Posterior cingulate gyrus (tissue), 11 donors: ENCODE results near the gene MEDAG.
A peak's percentile ranks its signal among the peaks of the same experiment; 100 is the strongest.

ENCODE experiments used
- DNase-seq, 10 donors: peaks; one replicate each; pipeline versions ENCODE4 v3.0.0 to v3.0.0-alpha.2; 2020 to 2021; ENCODE audit warnings: mixed read lengths in 3 of 10
- intact Hi-C: fragments of 100-400 bp; cut with DNase I; formaldehyde crosslinking; loops from one replicate; pipeline ENCODE4 v1.15.1; 2023

MEDAG gene

DNA sequence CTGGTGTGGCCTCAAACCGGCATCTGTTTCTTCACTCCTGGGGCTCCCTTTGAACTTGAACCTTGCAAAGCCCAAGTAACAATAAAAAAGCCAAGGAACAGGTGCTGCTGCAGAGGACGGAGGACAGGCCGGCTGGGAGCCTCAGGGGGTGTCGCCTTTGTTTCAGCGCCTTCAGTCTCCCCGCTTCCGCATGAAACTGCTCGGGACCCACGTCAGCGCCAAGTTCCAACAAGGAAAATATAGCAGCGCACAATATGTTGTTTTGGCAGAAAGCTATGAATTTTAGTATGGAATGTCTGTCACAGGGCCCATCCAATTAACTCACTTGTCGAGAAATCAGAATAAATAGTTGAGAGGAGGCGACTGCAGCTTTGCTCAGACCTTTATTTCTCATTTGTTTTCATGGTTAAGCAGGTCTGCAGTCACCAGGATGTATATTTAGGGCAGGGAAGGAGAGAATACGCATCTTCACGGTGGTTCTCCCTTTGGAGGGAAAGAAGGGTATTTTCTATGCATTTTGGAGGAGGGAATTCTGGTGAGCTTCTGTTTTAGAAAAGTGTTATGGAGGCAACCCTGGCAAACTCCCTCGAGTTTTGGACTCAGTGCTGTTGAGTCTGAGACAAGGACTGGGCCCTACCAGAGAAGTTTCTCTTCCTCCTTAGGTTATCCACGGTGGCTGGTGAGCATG, 34.3 kb upstream of the MEDAG start:
- DNase-seq, result peak in 6 of 10 donors; percentile 28 to 88 (median 64)
- intact Hi-C loops, result no loop called here

- intact Hi-C loops, result no loop called here
- DNase-seq, result peak in 1 of 10 donors; percentile 72
Measured at GRCh38 chr13:30872276-30872594, 33.8 kb upstream of the MEDAG start.

GRCh38 chr13:30872685-30873461, 33.2 kb upstream of the MEDAG start:
- DNase-seq, result peak in 6 of 10 donors; percentile 34 to 89 (median 57)
- intact Hi-C loops, result no loop called here

GRCh38 chr13:30873499-30873898, 32.6 kb upstream of the MEDAG start:
- intact Hi-C loops, result no loop called here

GRCh38 chr13:30874111-30874510, 32.0 kb upstream of the MEDAG start:
- intact Hi-C loops, result no loop called here
- DNase-seq, result no peak

More at GRCh38 chr13:30873499-30873898, 32.6 kb upstream of the MEDAG start:
- no peak for DNase-seq

- no peak for DNase-seq
- intact Hi-C loops, result no loop called here
Measured at GRCh38 chr13:30874561-30874960, 31.5 kb upstream of the MEDAG start.

DNA sequence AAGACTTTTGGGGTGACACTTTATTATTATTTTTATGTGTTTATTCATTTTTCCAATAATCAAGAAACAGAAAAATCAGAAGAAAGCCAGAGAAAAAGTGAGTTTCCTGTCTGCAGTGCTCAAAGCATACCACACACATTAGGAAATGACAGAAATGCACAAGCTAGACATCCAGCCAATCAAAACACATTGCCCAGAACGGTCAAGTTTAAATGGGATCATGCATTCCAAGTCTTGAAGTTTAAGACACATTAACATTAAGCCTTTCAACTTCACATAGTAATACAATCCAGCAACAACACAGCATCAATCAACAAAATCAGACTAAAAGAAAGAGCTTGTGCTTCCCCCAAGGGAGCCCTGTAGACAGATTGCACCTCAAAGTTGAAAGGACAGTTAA, 28.7 kb upstream of the MEDAG start:
- intact Hi-C loops, result no loop called here
- no peak for DNase-seq

- intact Hi-C loops, result no loop called here
- no peak for DNase-seq
Measured at GRCh38 chr13:30880151-30880855, 25.8 kb upstream of the MEDAG start.

DNA sequence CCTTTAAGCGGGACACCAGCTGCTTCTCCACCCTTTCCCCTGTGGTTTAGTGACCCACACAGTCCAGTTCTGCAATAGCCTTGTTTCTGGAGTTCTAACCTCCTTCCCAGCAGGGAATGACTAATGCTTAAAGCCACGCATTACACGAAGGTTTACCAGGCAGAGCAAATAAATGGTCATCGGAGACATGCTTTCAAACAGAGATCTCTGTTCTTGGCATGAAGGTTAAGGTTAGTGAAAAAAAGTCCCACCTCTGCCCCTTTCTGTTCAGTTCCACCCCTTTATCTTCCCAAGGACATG, 25.3 kb upstream of the MEDAG start:
- intact Hi-C loops, result no loop called here
- DNase-seq, result no peak

DNA sequence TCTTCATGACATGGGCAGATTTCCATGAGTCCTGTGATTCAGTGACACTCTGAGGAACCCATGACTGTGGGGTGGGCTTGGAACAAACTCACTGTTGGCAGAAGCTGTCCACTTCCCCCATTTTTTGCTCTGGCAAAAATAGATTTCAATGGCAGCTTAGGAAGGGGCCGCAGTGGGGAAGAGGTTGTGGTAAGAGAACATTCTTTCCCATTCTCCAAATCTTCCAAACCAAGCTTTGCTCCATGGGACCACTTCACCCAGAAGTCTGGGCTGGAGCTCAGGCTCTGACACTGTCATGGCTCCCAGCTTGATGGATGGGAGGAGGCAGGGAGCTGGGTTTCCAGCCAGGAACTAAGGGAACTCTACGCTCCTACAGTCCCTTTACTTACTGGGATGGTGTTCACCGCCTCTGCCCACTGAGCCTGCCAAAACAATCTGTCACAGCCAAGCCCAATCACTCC, 24.9 kb upstream of the MEDAG start:
- intact Hi-C loops, result no loop called here
- DNase-seq, result peak in 3 of 10 donors; percentile 33 to 86 (median 75)

DNA sequence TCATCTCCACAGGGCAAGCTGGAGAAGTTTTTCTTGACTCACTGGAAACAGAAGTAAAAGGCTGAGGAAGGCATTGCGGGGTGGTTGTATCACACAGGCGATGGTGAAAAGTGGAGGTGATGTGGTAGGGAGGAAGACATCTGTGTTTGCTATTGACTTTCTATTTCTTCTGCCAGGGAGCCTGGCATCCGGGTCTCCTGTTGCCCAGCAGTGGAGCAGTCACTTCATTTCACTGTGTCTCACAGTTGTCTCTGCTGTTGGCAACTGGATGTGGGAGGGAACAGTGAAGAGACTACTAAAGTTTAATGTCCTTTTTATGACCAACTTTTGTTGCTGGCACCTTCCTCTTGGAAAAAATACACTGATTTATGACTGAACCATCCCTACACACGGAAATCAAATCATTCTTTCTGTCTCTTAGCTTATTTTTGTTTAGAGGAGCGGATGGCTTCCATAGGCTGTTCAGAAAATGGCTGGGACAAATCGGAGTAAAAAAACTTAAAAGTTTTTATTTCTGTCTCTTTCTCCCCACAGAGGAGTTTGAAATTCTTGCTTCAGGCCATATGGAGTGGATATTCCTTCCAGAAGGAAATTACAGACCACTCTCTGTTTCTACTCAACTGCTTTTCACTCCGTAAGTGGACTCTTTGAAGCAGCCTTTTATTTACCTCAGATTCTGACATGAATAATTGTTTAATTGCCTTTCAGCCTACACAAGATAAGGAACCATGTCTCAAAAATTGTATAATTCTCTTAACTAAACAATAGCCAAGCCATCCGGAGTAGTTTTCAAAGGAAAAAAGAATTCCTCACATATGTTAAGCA, 23.8 kb upstream of the MEDAG start:
- intact Hi-C loops, result no loop called here
- DNase-seq, result no peak

GRCh38 chr13:30882996-30883766, 22.9 kb upstream of the MEDAG start:
- no peak for DNase-seq
- intact Hi-C loops, result no loop called here

DNA sequence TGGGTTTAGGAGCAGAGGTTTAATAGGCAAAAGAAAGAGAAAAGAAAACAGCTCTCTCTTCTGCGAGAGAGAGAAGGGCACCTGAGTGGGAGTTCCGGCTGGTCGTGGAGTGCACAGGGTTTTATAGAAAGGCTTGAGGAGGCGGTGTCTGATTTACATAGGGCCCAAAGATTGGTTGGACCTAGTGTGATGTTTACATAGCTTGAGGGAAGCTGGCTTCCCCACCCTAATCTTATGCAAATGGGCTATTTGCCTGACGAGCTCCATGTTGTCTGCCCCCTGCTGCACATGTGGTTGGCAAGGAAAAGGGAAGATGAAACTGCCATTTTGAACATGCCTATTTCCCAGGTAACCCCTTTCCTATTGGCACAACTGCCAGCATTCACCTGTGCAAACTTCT, 21.5 kb upstream of the MEDAG start:
- intact Hi-C loops, result no loop called here

DNA sequence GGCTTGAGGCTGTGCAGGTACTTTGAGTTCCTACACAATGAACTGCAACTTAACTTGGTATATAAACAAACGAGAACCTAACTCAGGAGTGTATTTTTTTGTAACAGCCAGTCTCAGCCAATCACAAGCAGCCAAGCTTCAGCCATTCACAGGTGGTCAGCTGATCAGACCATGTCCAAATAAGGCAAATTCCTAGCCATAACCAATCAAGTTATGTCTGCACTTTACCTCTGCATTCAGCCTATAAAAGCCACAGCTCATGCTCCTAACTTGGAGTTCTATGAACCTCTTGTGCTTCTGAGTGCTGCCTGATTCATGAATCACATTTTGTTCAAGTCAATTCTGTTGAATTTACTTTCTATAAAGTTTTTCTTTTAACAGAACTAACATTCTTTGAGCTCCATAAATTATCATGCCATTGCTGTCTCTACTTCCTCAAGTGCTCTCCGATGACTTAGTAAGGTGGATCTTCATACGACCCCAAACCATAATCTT, 16.8 kb upstream of the MEDAG start:
- intact Hi-C loops, result no loop called here

More for the DNA sequence above, 21.5 kb upstream of the MEDAG start:
- no peak for DNase-seq

GRCh38 chr13:30892966-30893365, 13.1 kb upstream of the MEDAG start:
- intact Hi-C loops, result no loop called here

More for the DNA sequence above, 16.8 kb upstream of the MEDAG start:
- DNase-seq, result no peak

GRCh38 chr13:30895773-30896172, 10.3 kb upstream of the MEDAG start:
- DNase-seq, result no peak

More at GRCh38 chr13:30892966-30893365, 13.1 kb upstream of the MEDAG start:
- peak in 3 of 10 donors; percentile 53 to 89 (median 82) for DNase-seq

GRCh38 chr13:30898070-30898469, 8.0 kb upstream of the MEDAG start:
- intact Hi-C loops, result no loop called here
- DNase-seq, result no peak

More at GRCh38 chr13:30895773-30896172, 10.3 kb upstream of the MEDAG start:
- intact Hi-C loops, result no loop called here

DNA sequence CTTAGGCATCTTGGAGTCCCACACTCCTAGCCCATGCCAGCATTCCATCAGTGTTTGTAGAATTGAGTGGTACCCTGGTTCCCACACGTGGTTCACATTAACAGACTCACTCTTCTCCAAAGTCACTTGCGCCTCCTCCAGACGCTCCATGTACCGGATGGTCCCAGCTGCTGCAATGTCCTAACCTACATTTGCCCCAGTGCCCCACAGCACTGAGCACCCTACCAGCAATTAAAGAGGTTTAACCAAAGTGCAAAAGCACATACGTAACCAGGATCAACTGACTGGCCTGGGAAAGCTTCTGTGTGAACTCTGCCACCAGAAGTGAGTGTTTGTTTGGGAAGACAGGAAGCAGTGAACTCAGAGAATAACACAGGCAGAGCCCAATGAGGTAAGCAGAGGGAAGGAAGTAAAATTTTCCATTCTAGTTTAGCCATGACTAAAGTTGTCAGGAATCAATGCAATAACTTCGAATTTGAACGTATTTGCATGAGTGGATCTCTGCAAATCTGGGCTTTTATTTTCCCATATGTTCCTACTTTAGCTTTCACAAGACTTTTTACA, 7.3 kb upstream of the MEDAG start:
- DNase-seq, result no peak
- intact Hi-C loops, result no loop called here

DNA sequence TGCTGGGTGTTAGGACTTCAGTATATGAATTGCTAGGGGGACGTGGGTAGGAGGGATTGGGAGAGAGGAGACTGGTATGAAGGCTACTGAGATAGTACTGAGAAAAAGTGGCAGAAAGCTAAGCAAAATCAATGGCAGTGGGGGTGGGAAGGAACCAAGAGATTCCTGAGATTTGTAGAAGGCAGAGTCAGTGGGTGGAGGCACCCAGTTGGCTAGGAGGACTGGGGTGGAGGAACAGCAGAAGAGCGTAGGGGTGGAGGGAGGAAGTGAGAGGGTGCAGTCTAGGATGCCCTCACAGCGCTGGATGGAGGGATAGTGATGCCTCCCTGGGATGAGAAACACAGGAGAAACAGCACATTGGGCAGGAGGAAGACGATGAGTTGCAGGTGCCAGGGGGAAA, 5.6 kb upstream of the MEDAG start:
- no peak for DNase-seq
- intact Hi-C loops, result no loop called here
